ENCODE results near the gene TBC1D8. TPM values are rescaled to one million over a fixed set of nuclear protein-coding genes. Genes with fewer than 3 reads are reported as not detected.

The TBC1D8 gene
- total RNA-seq, 5 donors from 2014 or later (not counting 1 experiment from before 2014, with no cell fraction given), result 0.40 to 2.1 (median 2.0) TPM

- ATAC-seq (replicated peaks in 1 of 4) (no peak), DNase-seq (no peak)
- Mint-ChIP-seq H3K27me3 (peaks cover 0 to 2% of the 10 kb centered on the region in 2 donors), H3K4me1 (peaks cover 0 to 6% (median 0%) of the 10 kb centered on the region in 3 donors), H3K4me3 (no peak overlapping the region), H3K9me3 (no peaks in the 10 kb centered on the region), H3K27ac (no peak overlapping the region), H3K36me3 (no peaks in the 10 kb centered on the region)
- WGBS (ENCODE audit: insufficient coverage), result 50% methylated on average over 1 of the region's 12 CpGs
- Histone ChIP-seq H3K27ac (ENCODE audit: low read length) (no peak overlapping the region), H3K4me3 (ENCODE audit: control insufficient read depth in 1 of 2, extremely low read depth in 1 of 2, low read length in 1 of 2) (no peak overlapping the region), H3K27me3 (replicated peaks in 1 of 2; ENCODE audit: control insufficient read depth in 2 of 2, extremely low read depth in 1 of 2, insufficient read depth in 2 of 2, low read length in 1 of 2) (no peaks in the 10 kb centered on the region), H3K36me3 (ENCODE audit: control insufficient read depth in 2 of 2, extremely low read depth in 1 of 2, insufficient read depth in 1 of 2, low read length in 1 of 2) (peaks cover 0 to 2% of the 10 kb centered on the region in 2 donors), H3K9me3 (no peaks in the 10 kb centered on the region), H3K4me1 (ENCODE audit: control insufficient read depth in 1 of 2, extremely low read depth in 1 of 2, insufficient read depth in 2 of 2, low read length in 2 of 2) (no peaks in the 10 kb centered on the region)
- CTCF ChIA-PET, result interaction anchor here in 1 of 2 donors (0.6 kb wide), 1 partner anchor 376 kb away, joined by 5 read pairs; no protein-coding TSS in a partner anchor
- POLR2A ChIA-PET, result no interaction called here
These were observed 168.0 kb downstream of the TBC1D8 start for GRCh38 chr2:100983201-100983600.

GRCh38 chr2:100982431-100982861 lies 168.7 kb downstream of the TBC1D8 start:
- Histone ChIP-seq H3K36me3 (ENCODE audit: control insufficient read depth in 2 of 2, extremely low read depth in 1 of 2, insufficient read depth in 1 of 2, low read length in 1 of 2) (peaks cover 0 to 2% of the 10 kb centered on the region in 2 donors), H3K9me3 (no peaks in the 10 kb centered on the region), H3K27me3 (replicated peaks in 1 of 2; ENCODE audit: control insufficient read depth in 2 of 2, extremely low read depth in 1 of 2, insufficient read depth in 2 of 2, low read length in 1 of 2) (peaks cover 0 to 3% of the 10 kb centered on the region in 2 experiments), H3K4me3 (ENCODE audit: control insufficient read depth in 1 of 2, extremely low read depth in 1 of 2, low read length in 1 of 2) (no peak overlapping the region), H3K4me1 (ENCODE audit: control insufficient read depth in 1 of 2, extremely low read depth in 1 of 2, insufficient read depth in 2 of 2, low read length in 2 of 2) (no peaks in the 10 kb centered on the region), H3K27ac (ENCODE audit: low read length) (no peak overlapping the region)
- peaks cover 0 to 6% (median 0%) of the 10 kb centered on the region in 3 donors for H3K4me1 Mint-ChIP-seq
- no peak overlapping the region for H3K4me3 Mint-ChIP-seq
- peaks cover 0 to 4% of the 10 kb centered on the region in 2 donors for H3K27me3 Mint-ChIP-seq
- ChIA-PET CTCF (no interaction called here), POLR2A (no interaction called here)
- ATAC-seq (replicated peaks in 1 of 4) (no peak), DNase-seq (no peak)
- no peaks in the 10 kb centered on the region for H3K36me3 Mint-ChIP-seq
- H3K9me3 Mint-ChIP-seq, result no peaks in the 10 kb centered on the region
- H3K27ac Mint-ChIP-seq, result no peak overlapping the region
- WGBS (ENCODE audit: insufficient coverage), result 78% methylated on average over 6 of the region's 8 CpGs

- Mint-ChIP-seq H3K4me1 (peaks cover 0 to 6% (median 2%) of the 10 kb centered on the region in 3 donors), H3K27me3 (peaks cover 0 to 6% of the 10 kb centered on the region in 2 donors), H3K4me3 (no peak overlapping the region), H3K9me3 (no peaks in the 10 kb centered on the region), H3K36me3 (no peaks in the 10 kb centered on the region), H3K27ac (no peak overlapping the region)
- peaks cover 0 to 2% of the 10 kb centered on the region in 2 donors for H3K36me3 ChIP-seq (ENCODE audit: control insufficient read depth in 2 of 2, extremely low read depth in 1 of 2, insufficient read depth in 1 of 2, low read length in 1 of 2)
- H3K27me3 ChIP-seq (replicated peaks in 1 of 2; ENCODE audit: control insufficient read depth in 2 of 2, extremely low read depth in 1 of 2, insufficient read depth in 2 of 2, low read length in 1 of 2), result peaks cover 0 to 4% of the 10 kb centered on the region in 2 experiments
- no CpG with 5 or more reads among the region's 2 CpGs for WGBS (ENCODE audit: insufficient coverage)
- H3K27ac ChIP-seq (ENCODE audit: low read length), result no peak overlapping the region
- no peaks in the 10 kb centered on the region for H3K4me1 ChIP-seq (ENCODE audit: control insufficient read depth in 1 of 2, extremely low read depth in 1 of 2, insufficient read depth in 2 of 2, low read length in 2 of 2)
- no peaks in the 10 kb centered on the region for H3K9me3 ChIP-seq
- CTCF ChIA-PET, result no interaction called here
- DNase-seq (no peak), ATAC-seq (replicated peaks in 1 of 4) (no peak)
- no peak overlapping the region for H3K4me3 ChIP-seq (ENCODE audit: control insufficient read depth in 1 of 2, extremely low read depth in 1 of 2, low read length in 1 of 2)
- POLR2A ChIA-PET, result no interaction called here
These were observed 170.2 kb downstream of the TBC1D8 start for GRCh38 chr2:100981011-100981410.

GRCh38 chr2:100980046-100980445 lies 171.1 kb downstream of the TBC1D8 start:
- Mint-ChIP-seq H3K27ac (no peak overlapping the region), H3K4me1 (peaks cover 0 to 4% (median 2%) of the 10 kb centered on the region in 3 donors), H3K9me3 (no peaks in the 10 kb centered on the region), H3K4me3 (no peak overlapping the region), H3K27me3 (peaks cover 0 to 6% of the 10 kb centered on the region in 2 donors), H3K36me3 (no peaks in the 10 kb centered on the region)
- no peak overlapping the region for H3K27ac ChIP-seq (ENCODE audit: low read length)
- CTCF ChIA-PET, result no interaction called here
- peaks cover 0 to 2% of the 10 kb centered on the region in 2 donors for H3K36me3 ChIP-seq (ENCODE audit: control insufficient read depth in 2 of 2, extremely low read depth in 1 of 2, insufficient read depth in 1 of 2, low read length in 1 of 2)
- DNase-seq, result no peak
- no peak for ATAC-seq (replicated peaks in 1 of 4)
- H3K4me3 ChIP-seq (ENCODE audit: control insufficient read depth in 1 of 2, extremely low read depth in 1 of 2, low read length in 1 of 2), result no peak overlapping the region
- POLR2A ChIA-PET, result no interaction called here
- 92% methylated on average over 7 of the region's 12 CpGs for WGBS (ENCODE audit: insufficient coverage)
- H3K27me3 ChIP-seq (replicated peaks in 1 of 2; ENCODE audit: control insufficient read depth in 2 of 2, extremely low read depth in 1 of 2, insufficient read depth in 2 of 2, low read length in 1 of 2), result peaks cover 0 to 8% of the 10 kb centered on the region in 2 experiments
- H3K4me1 ChIP-seq (ENCODE audit: control insufficient read depth in 1 of 2, extremely low read depth in 1 of 2, insufficient read depth in 2 of 2, low read length in 2 of 2), result no peaks in the 10 kb centered on the region
- H3K9me3 ChIP-seq, result no peaks in the 10 kb centered on the region

GRCh38 chr2:100978582-100979191 lies 172.5 kb downstream of the TBC1D8 start:
- Histone ChIP-seq H3K36me3 (ENCODE audit: control insufficient read depth in 2 of 2, extremely low read depth in 1 of 2, insufficient read depth in 1 of 2, low read length in 1 of 2) (peaks cover 0 to 2% of the 10 kb centered on the region in 2 donors), H3K9me3 (no peaks in the 10 kb centered on the region), H3K27me3 (replicated peaks in 1 of 2; ENCODE audit: control insufficient read depth in 2 of 2, extremely low read depth in 1 of 2, insufficient read depth in 2 of 2, low read length in 1 of 2) (peaks cover 0 to 13% of the 10 kb centered on the region in 2 experiments), H3K27ac (ENCODE audit: low read length) (no peak overlapping the region), H3K4me1 (ENCODE audit: control insufficient read depth in 1 of 2, extremely low read depth in 1 of 2, insufficient read depth in 2 of 2, low read length in 2 of 2) (no peaks in the 10 kb centered on the region), H3K4me3 (ENCODE audit: control insufficient read depth in 1 of 2, extremely low read depth in 1 of 2, low read length in 1 of 2) (no peak overlapping the region)
- ATAC-seq (replicated peaks in 1 of 4) (no peak), DNase-seq (no peak)
- CTCF ChIA-PET, result interaction anchor here in 1 of 2 donors (0.6 kb wide), 1 partner anchor 160 kb away, joined by 9 read pairs; no protein-coding TSS in a partner anchor
- POLR2A ChIA-PET, result no interaction called here
- 75% methylated on average over 15 of the region's 16 CpGs for WGBS (ENCODE audit: insufficient coverage)
- Mint-ChIP-seq H3K36me3 (no peaks in the 10 kb centered on the region), H3K9me3 (no peaks in the 10 kb centered on the region), H3K27ac (no peak overlapping the region), H3K4me3 (no peak overlapping the region), H3K27me3 (peaks cover 0 to 6% of the 10 kb centered on the region in 2 donors), H3K4me1 (peaks cover 0 to 2% (median 0%) of the 10 kb centered on the region in 3 donors)

- WGBS (ENCODE audit: insufficient coverage), result 93% methylated on average over 10 of the region's 12 CpGs
- ChIA-PET POLR2A (no interaction called here), CTCF (no interaction called here)
- Histone ChIP-seq H3K9me3 (no peaks in the 10 kb centered on the region), H3K27me3 (replicated peaks in 1 of 2; ENCODE audit: control insufficient read depth in 2 of 2, extremely low read depth in 1 of 2, insufficient read depth in 2 of 2, low read length in 1 of 2) (peaks cover 0 to 13% of the 10 kb centered on the region in 2 experiments), H3K4me3 (ENCODE audit: control insufficient read depth in 1 of 2, extremely low read depth in 1 of 2, low read length in 1 of 2) (no peak overlapping the region), H3K4me1 (ENCODE audit: control insufficient read depth in 1 of 2, extremely low read depth in 1 of 2, insufficient read depth in 2 of 2, low read length in 2 of 2) (no peaks in the 10 kb centered on the region), H3K27ac (ENCODE audit: low read length) (no peak overlapping the region), H3K36me3 (ENCODE audit: control insufficient read depth in 2 of 2, extremely low read depth in 1 of 2, insufficient read depth in 1 of 2, low read length in 1 of 2) (peaks cover 0 to 2% of the 10 kb centered on the region in 2 donors)
- Mint-ChIP-seq H3K27ac (no peak overlapping the region), H3K4me3 (no peak overlapping the region), H3K27me3 (peaks cover 0 to 6% of the 10 kb centered on the region in 2 donors), H3K9me3 (no peaks in the 10 kb centered on the region), H3K36me3 (no peaks in the 10 kb centered on the region), H3K4me1 (peaks cover 0 to 2% (median 0%) of the 10 kb centered on the region in 3 donors)
- no peak for ATAC-seq (replicated peaks in 1 of 4)
- no peak for DNase-seq
These were observed 173.7 kb downstream of the TBC1D8 start for GRCh38 chr2:100977511-100977910.

All from T-cell (primary cell).